ENCODE results near the gene NOX3.

Gene NOX3

GRCh38 chr6:155450240-155450581 lies 5.4 kb downstream of the NOX3 start:
- Histone ChIP-seq H3K4me2 (no peak overlapping the region), H3K4me1 (ENCODE audit: low read depth, poor library complexity, severe bottlenecking) (no peaks in the 10 kb centered on the region), H3K79me2 (ENCODE audit: insufficient read depth, low read depth) (no peaks in the 10 kb centered on the region), H4K20me1 (ENCODE audit: insufficient read depth) (no peaks in the 10 kb centered on the region), H3K27ac (no peak overlapping the region), H3K27me3 (ENCODE audit: insufficient read depth, low read depth) (no peaks in the 10 kb centered on the region), H3K36me3 (ENCODE audit: insufficient read depth) (no peaks in the 10 kb centered on the region), H3K4me3 (IDR thresholded peaks at IDR 0.05; ENCODE audit: insufficient read depth, low read depth, low read length) (no peak overlapping the region), H2AFZ (ENCODE audit: low read depth) (no peak overlapping the region), H3K9ac (no peak overlapping the region)
- TF ChIP-seq, protein P1, sequence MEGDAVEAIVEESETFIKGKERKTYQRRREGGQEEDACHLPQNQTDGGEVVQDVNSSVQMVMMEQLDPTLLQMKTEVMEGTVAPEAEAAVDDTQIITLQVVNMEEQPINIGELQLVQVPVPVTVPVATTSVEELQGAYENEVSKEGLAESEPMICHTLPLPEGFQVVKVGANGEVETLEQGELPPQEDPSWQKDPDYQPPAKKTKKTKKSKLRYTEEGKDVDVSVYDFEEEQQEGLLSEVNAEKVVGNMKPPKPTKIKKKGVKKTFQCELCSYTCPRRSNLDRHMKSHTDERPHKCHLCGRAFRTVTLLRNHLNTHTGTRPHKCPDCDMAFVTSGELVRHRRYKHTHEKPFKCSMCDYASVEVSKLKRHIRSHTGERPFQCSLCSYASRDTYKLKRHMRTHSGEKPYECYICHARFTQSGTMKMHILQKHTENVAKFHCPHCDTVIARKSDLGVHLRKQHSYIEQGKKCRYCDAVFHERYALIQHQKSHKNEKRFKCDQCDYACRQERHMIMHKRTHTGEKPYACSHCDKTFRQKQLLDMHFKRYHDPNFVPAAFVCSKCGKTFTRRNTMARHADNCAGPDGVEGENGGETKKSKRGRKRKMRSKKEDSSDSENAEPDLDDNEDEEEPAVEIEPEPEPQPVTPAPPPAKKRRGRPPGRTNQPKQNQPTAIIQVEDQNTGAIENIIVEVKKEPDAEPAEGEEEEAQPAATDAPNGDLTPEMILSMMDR (conservative IDR thresholded peaks at IDR 0.05; ENCODE audit: low read depth, low read length), result no peak

DNA sequence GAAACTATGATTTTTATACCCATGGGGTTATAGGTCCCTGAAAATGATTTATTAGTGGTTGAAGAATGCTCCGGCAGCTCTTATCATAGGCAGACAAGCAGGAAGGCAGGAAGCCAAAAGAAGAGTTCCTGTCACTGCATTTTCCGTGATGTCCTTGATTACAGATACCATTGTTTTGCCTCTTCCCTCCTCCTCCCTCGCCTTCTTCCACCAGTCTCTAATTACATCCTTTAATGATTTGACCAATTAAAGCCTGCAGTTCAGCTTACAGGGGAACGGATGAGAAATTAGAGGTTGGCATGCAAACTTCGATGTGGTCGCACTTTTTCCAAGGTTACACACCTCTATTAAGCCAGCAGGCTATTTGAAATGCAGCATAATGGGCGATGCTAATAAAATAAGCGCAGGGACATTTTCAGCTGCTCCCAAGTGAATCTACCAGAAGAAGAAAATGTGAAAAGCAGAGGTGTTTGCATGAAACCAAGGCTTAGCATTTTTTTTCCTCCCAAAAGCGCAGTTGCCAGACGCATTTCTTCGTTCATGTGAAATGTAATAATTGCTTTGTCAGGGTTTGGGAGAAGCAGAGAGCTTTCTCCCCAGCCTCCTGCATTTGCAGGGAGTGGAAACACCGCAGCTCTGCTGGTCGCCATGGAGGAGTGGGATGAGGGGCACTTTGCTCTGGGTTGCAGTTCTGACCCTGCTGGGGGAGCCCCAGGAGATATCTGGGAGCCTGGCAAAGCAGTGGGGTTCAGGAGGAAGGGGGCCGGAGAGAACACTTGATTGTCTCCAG lies 6.0 kb downstream of the NOX3 start:
- Histone ChIP-seq H2AFZ (ENCODE audit: low read depth) (no peak overlapping the region), H3K4me3 (IDR thresholded peaks at IDR 0.05; ENCODE audit: insufficient read depth, low read depth, low read length) (no peak overlapping the region), H3K4me1 (ENCODE audit: low read depth, poor library complexity, severe bottlenecking) (no peaks in the 10 kb centered on the region), H4K20me1 (ENCODE audit: insufficient read depth) (no peaks in the 10 kb centered on the region), H3K27me3 (ENCODE audit: insufficient read depth, low read depth) (no peaks in the 10 kb centered on the region), H3K36me3 (ENCODE audit: insufficient read depth) (no peaks in the 10 kb centered on the region), H3K79me2 (ENCODE audit: insufficient read depth, low read depth) (no peaks in the 10 kb centered on the region), H3K4me2 (no peak overlapping the region), H3K9ac (no peak overlapping the region), H3K27ac (no peak overlapping the region)
- TF ChIP-seq, protein P1 (conservative IDR thresholded peaks at IDR 0.05; ENCODE audit: low read depth, low read length), result no peak

- H4K20me1 ChIP-seq (ENCODE audit: insufficient read depth), result no peaks in the 10 kb centered on the region
- no peaks in the 10 kb centered on the region for H3K79me2 ChIP-seq (ENCODE audit: insufficient read depth, low read depth)
- H2AFZ ChIP-seq (ENCODE audit: low read depth), result no peak overlapping the region
- no peak overlapping the region for H3K4me2 ChIP-seq
- H3K4me3 ChIP-seq (IDR thresholded peaks at IDR 0.05; ENCODE audit: insufficient read depth, low read depth, low read length), result no peak overlapping the region
- H3K4me1 ChIP-seq (ENCODE audit: low read depth, poor library complexity, severe bottlenecking), result no peaks in the 10 kb centered on the region
- H3K9ac ChIP-seq, result no peak overlapping the region
- no peaks in the 10 kb centered on the region for H3K27me3 ChIP-seq (ENCODE audit: insufficient read depth, low read depth)
- no peak overlapping the region for H3K27ac ChIP-seq
- TF ChIP-seq, protein P1 (conservative IDR thresholded peaks at IDR 0.05; ENCODE audit: low read depth, low read length), result no peak
- no peaks in the 10 kb centered on the region for H3K36me3 ChIP-seq (ENCODE audit: insufficient read depth)
Measured at GRCh38 chr6:155448668-155449449, 6.8 kb downstream of the NOX3 start.

- H4K20me1 ChIP-seq (ENCODE audit: insufficient read depth), result no peaks in the 10 kb centered on the region
- H3K4me3 ChIP-seq (IDR thresholded peaks at IDR 0.05; ENCODE audit: insufficient read depth, low read depth, low read length), result no peak overlapping the region
- H3K79me2 ChIP-seq (ENCODE audit: insufficient read depth, low read depth), result no peaks in the 10 kb centered on the region
- no peaks in the 10 kb centered on the region for H3K36me3 ChIP-seq (ENCODE audit: insufficient read depth)
- no peak overlapping the region for H3K4me2 ChIP-seq
- no peaks in the 10 kb centered on the region for H3K4me1 ChIP-seq (ENCODE audit: low read depth, poor library complexity, severe bottlenecking)
- no peak overlapping the region for H3K9ac ChIP-seq
- H3K27ac ChIP-seq, result no peak overlapping the region
- H3K27me3 ChIP-seq (ENCODE audit: insufficient read depth, low read depth), result no peaks in the 10 kb centered on the region
- no peak overlapping the region for H2AFZ ChIP-seq (ENCODE audit: low read depth)
- TF ChIP-seq, protein P1 (conservative IDR thresholded peaks at IDR 0.05; ENCODE audit: low read depth, low read length), result no peak
Measured at GRCh38 chr6:155447949-155448348, 7.7 kb downstream of the NOX3 start.
